ENCODE data around the gene RBFOX2.

The RBFOX2 gene

GRCh38 chr22:35733036-35733435, 295.6 kb downstream of the RBFOX2 start:
- Histone ChIP-seq H3K9me3 (ENCODE audit: control insufficient read depth, insufficient read depth, low read length) (no peaks in the 10 kb centered on the region), H3K27me3 (ENCODE audit: control insufficient read depth, insufficient read depth, low read length) (no peaks in the 10 kb centered on the region), H3K4me1 (ENCODE audit: control insufficient read depth, insufficient read depth, low read length) (no peaks in the 10 kb centered on the region), H3K9ac (ENCODE audit: low read depth, low read length) (no peak overlapping the region), H3K4me3 (ENCODE audit: low read depth, low read length) (no peak overlapping the region), H3K36me3 (ENCODE audit: control insufficient read depth, insufficient read depth, low read length) (peaks cover 2% of the 10 kb centered on the region)

- Histone ChIP-seq H3K9me3 (ENCODE audit: control insufficient read depth, insufficient read depth, low read length) (no peaks in the 10 kb centered on the region), H3K27me3 (ENCODE audit: control insufficient read depth, insufficient read depth, low read length) (no peaks in the 10 kb centered on the region), H3K4me1 (ENCODE audit: control insufficient read depth, insufficient read depth, low read length) (no peaks in the 10 kb centered on the region)
These were observed 296.5 kb downstream of the RBFOX2 start for GRCh38 chr22:35732116-35732515.

GRCh38 chr22:35731321-35731720, 297.3 kb downstream of the RBFOX2 start:
- no peak overlapping the region for H3K4me3 ChIP-seq (ENCODE audit: low read depth, low read length)
- H3K36me3 ChIP-seq (ENCODE audit: control insufficient read depth, insufficient read depth, low read length), result no peaks in the 10 kb centered on the region
- H3K9me3 ChIP-seq (ENCODE audit: control insufficient read depth, insufficient read depth, low read length), result no peaks in the 10 kb centered on the region
- H3K4me1 ChIP-seq (ENCODE audit: control insufficient read depth, insufficient read depth, low read length), result no peaks in the 10 kb centered on the region
- H3K27me3 ChIP-seq (ENCODE audit: control insufficient read depth, insufficient read depth, low read length), result no peaks in the 10 kb centered on the region
- no peak overlapping the region for H3K9ac ChIP-seq (ENCODE audit: low read depth, low read length)

More at GRCh38 chr22:35732116-35732515, 296.5 kb downstream of the RBFOX2 start:
- Histone ChIP-seq H3K4me3 (ENCODE audit: low read depth, low read length) (no peak overlapping the region), H3K9ac (ENCODE audit: low read depth, low read length) (no peak overlapping the region), H3K36me3 (ENCODE audit: control insufficient read depth, insufficient read depth, low read length) (peaks cover 2% of the 10 kb centered on the region)

GRCh38 chr22:35729309-35729698, 299.3 kb downstream of the RBFOX2 start:
- H3K4me1 ChIP-seq (ENCODE audit: control insufficient read depth, insufficient read depth, low read length), result no peaks in the 10 kb centered on the region
- H3K4me3 ChIP-seq (ENCODE audit: low read depth, low read length), result no peak overlapping the region
- H3K9ac ChIP-seq (ENCODE audit: low read depth, low read length), result no peak overlapping the region
- no peaks in the 10 kb centered on the region for H3K36me3 ChIP-seq (ENCODE audit: control insufficient read depth, insufficient read depth, low read length)
- no peaks in the 10 kb centered on the region for H3K9me3 ChIP-seq (ENCODE audit: control insufficient read depth, insufficient read depth, low read length)
- no peaks in the 10 kb centered on the region for H3K27me3 ChIP-seq (ENCODE audit: control insufficient read depth, insufficient read depth, low read length)

GRCh38 chr22:35728639-35729308, 299.9 kb downstream of the RBFOX2 start:
- Histone ChIP-seq H3K9ac (ENCODE audit: low read depth, low read length) (no peak overlapping the region), H3K4me3 (ENCODE audit: low read depth, low read length) (no peak overlapping the region), H3K4me1 (ENCODE audit: control insufficient read depth, insufficient read depth, low read length) (no peaks in the 10 kb centered on the region), H3K9me3 (ENCODE audit: control insufficient read depth, insufficient read depth, low read length) (no peaks in the 10 kb centered on the region), H3K36me3 (ENCODE audit: control insufficient read depth, insufficient read depth, low read length) (no peaks in the 10 kb centered on the region), H3K27me3 (ENCODE audit: control insufficient read depth, insufficient read depth, low read length) (no peaks in the 10 kb centered on the region)

- no peaks in the 10 kb centered on the region for H3K36me3 ChIP-seq (ENCODE audit: control insufficient read depth, insufficient read depth, low read length)
- H3K4me1 ChIP-seq (ENCODE audit: control insufficient read depth, insufficient read depth, low read length), result no peaks in the 10 kb centered on the region
- no peaks in the 10 kb centered on the region for H3K9me3 ChIP-seq (ENCODE audit: control insufficient read depth, insufficient read depth, low read length)
These were observed 301.2 kb downstream of the RBFOX2 start for GRCh38 chr22:35727436-35727835.

GRCh38 chr22:35726933-35727332, 301.7 kb downstream of the RBFOX2 start:
- no peaks in the 10 kb centered on the region for H3K4me1 ChIP-seq (ENCODE audit: control insufficient read depth, insufficient read depth, low read length)
- H3K36me3 ChIP-seq (ENCODE audit: control insufficient read depth, insufficient read depth, low read length), result no peaks in the 10 kb centered on the region
- no peak overlapping the region for H3K9ac ChIP-seq (ENCODE audit: low read depth, low read length)
- H3K9me3 ChIP-seq (ENCODE audit: control insufficient read depth, insufficient read depth, low read length), result no peaks in the 10 kb centered on the region
- no peaks in the 10 kb centered on the region for H3K27me3 ChIP-seq (ENCODE audit: control insufficient read depth, insufficient read depth, low read length)
- no peak overlapping the region for H3K4me3 ChIP-seq (ENCODE audit: low read depth, low read length)

More at GRCh38 chr22:35727436-35727835, 301.2 kb downstream of the RBFOX2 start:
- no peaks in the 10 kb centered on the region for H3K27me3 ChIP-seq (ENCODE audit: control insufficient read depth, insufficient read depth, low read length)
- H3K4me3 ChIP-seq (ENCODE audit: low read depth, low read length), result no peak overlapping the region
- H3K9ac ChIP-seq (ENCODE audit: low read depth, low read length), result no peak overlapping the region

GRCh38 chr22:35726398-35726797, 302.2 kb downstream of the RBFOX2 start:
- Histone ChIP-seq H3K27me3 (ENCODE audit: control insufficient read depth, insufficient read depth, low read length) (no peaks in the 10 kb centered on the region), H3K4me3 (ENCODE audit: low read depth, low read length) (no peak overlapping the region), H3K36me3 (ENCODE audit: control insufficient read depth, insufficient read depth, low read length) (no peaks in the 10 kb centered on the region), H3K9ac (ENCODE audit: low read depth, low read length) (no peak overlapping the region), H3K9me3 (ENCODE audit: control insufficient read depth, insufficient read depth, low read length) (no peaks in the 10 kb centered on the region), H3K4me1 (ENCODE audit: control insufficient read depth, insufficient read depth, low read length) (no peaks in the 10 kb centered on the region)

GRCh38 chr22:35725521-35725920, 303.1 kb downstream of the RBFOX2 start:
- Histone ChIP-seq H3K4me3 (ENCODE audit: low read depth, low read length) (no peak overlapping the region), H3K9ac (ENCODE audit: low read depth, low read length) (no peak overlapping the region), H3K4me1 (ENCODE audit: control insufficient read depth, insufficient read depth, low read length) (no peaks in the 10 kb centered on the region), H3K27me3 (ENCODE audit: control insufficient read depth, insufficient read depth, low read length) (no peaks in the 10 kb centered on the region), H3K36me3 (ENCODE audit: control insufficient read depth, insufficient read depth, low read length) (no peaks in the 10 kb centered on the region), H3K9me3 (ENCODE audit: control insufficient read depth, insufficient read depth, low read length) (no peaks in the 10 kb centered on the region)

GRCh38 chr22:35721960-35722359, 306.7 kb downstream of the RBFOX2 start:
- no peak overlapping the region for H3K4me3 ChIP-seq (ENCODE audit: low read depth, low read length)
- no peaks in the 10 kb centered on the region for H3K27me3 ChIP-seq (ENCODE audit: control insufficient read depth, insufficient read depth, low read length)
- no peaks in the 10 kb centered on the region for H3K36me3 ChIP-seq (ENCODE audit: control insufficient read depth, insufficient read depth, low read length)
- H3K9me3 ChIP-seq (ENCODE audit: control insufficient read depth, insufficient read depth, low read length), result no peaks in the 10 kb centered on the region
- H3K9ac ChIP-seq (ENCODE audit: low read depth, low read length), result no peak overlapping the region
- no peaks in the 10 kb centered on the region for H3K4me1 ChIP-seq (ENCODE audit: control insufficient read depth, insufficient read depth, low read length)

GRCh38 chr22:35719212-35719875, 309.3 kb downstream of the RBFOX2 start:
- H3K9me3 ChIP-seq (ENCODE audit: control insufficient read depth, insufficient read depth, low read length), result no peaks in the 10 kb centered on the region
- no peak overlapping the region for H3K9ac ChIP-seq (ENCODE audit: low read depth, low read length)
- no peaks in the 10 kb centered on the region for H3K4me1 ChIP-seq (ENCODE audit: control insufficient read depth, insufficient read depth, low read length)
- H3K4me3 ChIP-seq (ENCODE audit: low read depth, low read length), result no peak overlapping the region
- H3K27me3 ChIP-seq (ENCODE audit: control insufficient read depth, insufficient read depth, low read length), result no peaks in the 10 kb centered on the region
- H3K36me3 ChIP-seq (ENCODE audit: control insufficient read depth, insufficient read depth, low read length), result no peaks in the 10 kb centered on the region

- no peaks in the 10 kb centered on the region for H3K27me3 ChIP-seq (ENCODE audit: control insufficient read depth, insufficient read depth, low read length)
- no peaks in the 10 kb centered on the region for H3K9me3 ChIP-seq (ENCODE audit: control insufficient read depth, insufficient read depth, low read length)
- no peak within 1 kb of the TSS for H3K9ac ChIP-seq (ENCODE audit: low read depth, low read length)
- no peaks in the 10 kb centered on the region for H3K4me1 ChIP-seq (ENCODE audit: control insufficient read depth, insufficient read depth, low read length)
- H3K36me3 ChIP-seq (ENCODE audit: control insufficient read depth, insufficient read depth, low read length), result no peaks in the 10 kb centered on the region
- H3K4me3 ChIP-seq (ENCODE audit: low read depth, low read length), result no peak within 1 kb of the TSS
These were observed 311.1 kb downstream of the RBFOX2 start, which contains the start of gene APOL5 for GRCh38 chr22:35717572-35717971. Gene APOL5, plus strand, starts transcription at chr22:35717872. Its CDS starts 0 bp downstream, at chr22:35717872.
